ENCODE data around the gene OR51I1.

The OR51I1 gene

DNA sequence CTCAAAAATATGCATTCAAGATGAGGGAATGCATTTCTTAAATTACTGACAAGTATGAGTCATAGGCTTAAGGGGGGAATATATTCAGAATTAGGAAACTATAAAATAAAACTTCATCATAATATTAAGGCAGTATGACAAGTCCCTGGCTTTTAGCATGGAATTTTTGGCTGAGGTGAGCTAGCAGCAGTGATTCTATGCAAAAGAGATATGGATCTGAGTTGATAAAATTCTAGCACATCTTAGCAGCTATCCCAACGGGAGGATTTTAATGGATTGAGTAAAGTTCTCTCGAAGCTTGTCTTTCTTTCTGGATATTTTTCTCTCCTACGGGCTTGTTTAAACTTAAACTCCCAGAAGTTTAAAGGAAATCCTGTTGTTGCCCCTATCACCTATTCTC is 18.2 kb downstream of the OR51I1 start:
- DNase-seq (no peak), ATAC-seq (replicated peaks) (no peak)
- Mint-ChIP-seq H3K27me3 (peaks cover 12 to 14% of the 10 kb centered on the region in 2 donors), H3K36me3 (ENCODE audit: insufficient read depth) (no peaks in the 10 kb centered on the region), H3K9me3 (peaks cover 2 to 7% of the 10 kb centered on the region in 2 donors), H3K27ac (no peak overlapping the region), H3K4me3 (no peak overlapping the region), H3K4me1 (ENCODE audit: low read depth in 2 of 2) (no peaks in the 10 kb centered on the region)

DNA sequence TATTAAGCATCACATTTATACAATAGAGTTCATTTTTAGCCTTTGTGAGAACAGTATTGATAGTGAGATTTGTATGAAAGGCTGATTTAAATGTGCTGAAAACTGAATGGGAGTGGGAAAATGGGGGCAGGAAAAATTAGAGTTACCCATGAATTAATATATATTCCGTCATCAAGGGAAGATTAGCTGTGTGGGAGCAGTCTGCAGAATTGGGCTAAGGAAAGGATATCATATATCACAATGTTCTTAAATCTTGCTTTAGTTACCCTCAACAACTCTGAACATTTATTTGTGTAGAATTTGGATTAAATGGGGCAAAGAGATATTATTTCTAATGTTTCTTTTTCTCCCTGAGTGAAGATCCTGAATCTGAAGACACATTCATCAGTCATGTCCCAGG is 19.5 kb downstream of the OR51I1 start, which contains the start of gene OR51Q1:
OR51Q1 (plus strand) TSS at position 301 of the 400 bp plus-strand sequence; CDS start at position 391, 90 bp downstream.
- H3K4me1 Mint-ChIP-seq (ENCODE audit: low read depth in 2 of 2): no peaks in the 10 kb centered on the region
- DNase-seq (no peak), ATAC-seq (replicated peaks) (no peak)
- no peak within 1 kb of the TSS for H3K27ac Mint-ChIP-seq
- peaks cover 12 to 14% of the 10 kb centered on the region in 2 donors for H3K27me3 Mint-ChIP-seq
- H3K4me3 Mint-ChIP-seq: no peak within 1 kb of the TSS
- H3K9me3 Mint-ChIP-seq: peaks cover 2 to 7% of the 10 kb centered on the region in 2 donors
- no peaks in the 10 kb centered on the region for H3K36me3 Mint-ChIP-seq (ENCODE audit: insufficient read depth)

GRCh38 chr11:5420993-5421392 is 20.3 kb downstream of the OR51I1 start:
- Mint-ChIP-seq H3K27ac (no peak overlapping the region), H3K36me3 (ENCODE audit: insufficient read depth) (no peaks in the 10 kb centered on the region), H3K4me3 (no peak overlapping the region), H3K27me3 (peaks cover 12 to 14% of the 10 kb centered on the region in 2 donors), H3K9me3 (peaks cover 2 to 7% of the 10 kb centered on the region in 2 donors), H3K4me1 (ENCODE audit: low read depth in 2 of 2) (no peaks in the 10 kb centered on the region)
- ATAC-seq (replicated peaks): no peak
- no peak for DNase-seq

DNA sequence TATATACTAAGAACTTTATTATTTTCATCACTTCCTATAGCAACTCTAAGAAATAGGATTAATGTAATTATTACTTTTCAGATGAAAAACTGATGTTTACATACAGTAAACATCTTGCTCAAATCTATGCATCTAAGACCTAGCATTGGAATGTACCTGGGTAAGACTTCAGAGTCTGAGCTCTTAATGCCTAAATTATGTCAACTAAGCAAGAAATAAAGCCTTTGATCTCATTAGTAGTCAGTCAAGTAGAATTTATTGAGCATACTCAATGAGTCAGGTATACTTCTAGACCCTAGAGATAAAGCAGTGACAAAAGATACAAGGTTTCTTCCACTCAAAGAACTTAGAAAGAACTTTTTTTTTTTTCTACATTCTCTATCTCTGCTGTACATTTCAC is 36.1 kb downstream of the OR51I1 start:
- Mint-ChIP-seq H3K27ac (no peak overlapping the region), H3K36me3 (ENCODE audit: insufficient read depth) (no peaks in the 10 kb centered on the region), H3K27me3 (peaks cover 25% of the 10 kb centered on the region in 2 donors), H3K9me3 (peaks cover 0 to 6% of the 10 kb centered on the region in 2 donors), H3K4me1 (ENCODE audit: low read depth in 2 of 2) (no peaks in the 10 kb centered on the region), H3K4me3 (no peak overlapping the region)
- no peak for DNase-seq
- ATAC-seq (replicated peaks): no peak

GRCh38 chr11:5398936-5399335 is 42.4 kb downstream of the OR51I1 start:
- Mint-ChIP-seq H3K4me1 (ENCODE audit: low read depth in 2 of 2) (no peaks in the 10 kb centered on the region), H3K27ac (no peak overlapping the region), H3K4me3 (no peak overlapping the region), H3K36me3 (ENCODE audit: insufficient read depth) (no peaks in the 10 kb centered on the region), H3K27me3 (peaks cover 0 to 14% of the 10 kb centered on the region in 2 donors), H3K9me3 (peaks cover 2 to 6% of the 10 kb centered on the region in 2 donors)
- ATAC-seq (replicated peaks) (no peak), DNase-seq (no peak)

- no peak for ATAC-seq (replicated peaks)
- Mint-ChIP-seq H3K9me3 (peaks cover 0 to 5% of the 10 kb centered on the region in 2 donors), H3K27ac (no peak overlapping the region)
These were observed 47.2 kb downstream of the OR51I1 start for GRCh38 chr11:5394091-5394490.

More at GRCh38 chr11:5394091-5394490, 47.2 kb downstream of the OR51I1 start:
- no peaks in the 10 kb centered on the region for H3K36me3 Mint-ChIP-seq (ENCODE audit: insufficient read depth)
- H3K4me1 Mint-ChIP-seq (ENCODE audit: low read depth in 2 of 2): no peaks in the 10 kb centered on the region
- no peak for DNase-seq
- peaks cover 0 to 7% of the 10 kb centered on the region in 2 donors for H3K27me3 Mint-ChIP-seq
- H3K4me3 Mint-ChIP-seq: no peak overlapping the region

Measured in effector memory CD8-positive, alpha-beta T cell (primary cell).